Superior temporal gyrus (tissue), 1 donor: ENCODE measurements around the gene SPTBN5.
A peak's percentile ranks its signal among the peaks of the same experiment; 100 is the strongest.

Experiments
- DNase-seq: peaks from one replicate; pipeline ENCODE4 v3.0.0-alpha.2; 2016; ENCODE audit errors: extremely low spot score

Gene SPTBN5

GRCh38 chr15:41893422-41894250, at the start of gene SPTBN5:
TSS of gene SPTBN5 (minus strand) at chr15:41894053. CDS start at chr15:41893497, 556 bp downstream.
- DNase-seq = no peak

- DNase-seq = no peak
Measured at GRCh38 chr15:41942886-41943285, 49.0 kb upstream of the SPTBN5 start.

GRCh38 chr15:41941644-41942415, 48.0 kb upstream of the SPTBN5 start:
- DNase-seq = no peak

- DNase-seq = no peak
Measured at GRCh38 chr15:41940441-41940857, 46.6 kb upstream of the SPTBN5 start.

GRCh38 chr15:41939986-41940385, 46.1 kb upstream of the SPTBN5 start:
- DNase-seq = no peak

GRCh38 chr15:41937568-41937923, 43.7 kb upstream of the SPTBN5 start:
- DNase-seq = no peak

- peak; percentile 59 for DNase-seq
Measured at GRCh38 chr15:41936649-41937567, 43.1 kb upstream of the SPTBN5 start.

GRCh38 chr15:41936155-41936554, 42.3 kb upstream of the SPTBN5 start:
- no peak for DNase-seq

- no peak for DNase-seq
Measured at GRCh38 chr15:41935566-41936020, 41.7 kb upstream of the SPTBN5 start.

- no peak for DNase-seq
Measured at GRCh38 chr15:41934843-41935242, 41.0 kb upstream of the SPTBN5 start.

GRCh38 chr15:41933771-41934170, 39.9 kb upstream of the SPTBN5 start:
- DNase-seq = no peak

GRCh38 chr15:41933326-41933725, 39.5 kb upstream of the SPTBN5 start:
- DNase-seq = no peak

- DNase-seq = no peak
Measured at GRCh38 chr15:41932511-41933289, 38.8 kb upstream of the SPTBN5 start.

- DNase-seq = no peak
Measured at GRCh38 chr15:41932101-41932500, 38.2 kb upstream of the SPTBN5 start.

GRCh38 chr15:41930867-41931222, 37.0 kb upstream of the SPTBN5 start:
- DNase-seq = no peak

GRCh38 chr15:41930221-41930866, 36.5 kb upstream of the SPTBN5 start:
- peak; percentile 55 for DNase-seq

- DNase-seq = peak; percentile 42
Measured at GRCh38 chr15:41928637-41929620, 35.1 kb upstream of the SPTBN5 start.

GRCh38 chr15:41928100-41928499, 34.2 kb upstream of the SPTBN5 start:
- DNase-seq = no peak

GRCh38 chr15:41927536-41927935, 33.7 kb upstream of the SPTBN5 start:
- DNase-seq = no peak
